Activated CD4-positive, alpha-beta T cell treated with anti-CD3 and anti-CD28 coated beads, Interleukin-2, amount 10 ng/mL, durations not matched to agents 7 days and 5 days (primary cell): ENCODE results near the gene RGS16. TPM values are rescaled to one million over a fixed set of nuclear protein-coding genes. Genes with fewer than 3 reads are reported as not detected.

Experiments
- CTCF ChIA-PET: fragments of 350-600 bp; sonication (Branson Sonifier 250); formaldehyde crosslinking; loops from one replicate; lab custom pipeline; 2021; ENCODE audit warnings: antibody characterized with exemption; lab: Charles Lee
- POLR2A ChIA-PET: fragments of 350-600 bp; sonication (Branson Sonifier 250); formaldehyde crosslinking; loops from one replicate; lab custom pipeline; 2021; ENCODE audit warnings: antibody characterized with exemption; lab: Charles Lee
- DNase-seq: peaks from one replicate; pipeline ENCODE4 v3.0.0-alpha.2; 2020
- H3K27ac Mint-ChIP-seq: one replicate; pipeline ENCODE4 v1.8.0; 2021; ENCODE audit warnings: mild to moderate bottlenecking, moderate library complexity, mixed read lengths
- H3K27me3 Mint-ChIP-seq: one replicate; pipeline ENCODE4 v1.8.0; 2021; ENCODE audit warnings: mixed read lengths
- H3K36me3 Mint-ChIP-seq: one replicate; pipeline ENCODE4 v1.8.0; 2021; ENCODE audit warnings: low read depth, mixed read lengths
- H3K4me1 Mint-ChIP-seq: one replicate; pipeline ENCODE4 v1.8.0; 2021; ENCODE audit warnings: mixed read lengths
- H3K4me3 Mint-ChIP-seq: one replicate; pipeline ENCODE4 v1.8.0; 2021; ENCODE audit warnings: mild to moderate bottlenecking, moderate library complexity, mixed read lengths
- H3K9me3 Mint-ChIP-seq: one replicate; pipeline ENCODE4 v1.8.0; 2021; ENCODE audit warnings: mixed read lengths
- total RNA-seq, 2 experiments: library from RNA; stranded (reverse); gene quantifications; one replicate each; pipeline ENCODE4 v1.2.3, GENCODE V29; 2021

The RGS16 gene
- total RNA-seq, 2 experiments from 2014 or later = 1.9 to 2.0 TPM

DNA sequence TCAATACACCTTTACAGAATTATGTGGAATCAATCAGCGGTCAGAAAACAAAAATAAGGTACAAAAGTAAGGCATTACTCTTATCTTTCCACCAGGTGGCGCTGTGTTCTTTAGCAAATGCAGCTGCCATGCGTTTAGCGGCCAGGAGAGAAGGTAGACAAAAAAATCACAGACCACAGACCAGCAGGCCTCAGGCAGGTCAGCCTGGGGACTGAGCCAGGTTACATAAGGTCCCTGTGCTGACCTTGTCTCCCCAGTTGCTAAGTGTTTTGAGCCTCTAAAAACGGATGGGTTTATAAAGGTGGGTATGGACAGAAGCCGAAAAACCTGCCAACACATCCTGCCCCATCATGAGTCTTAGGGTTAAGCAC, 2.8 kb downstream of the RGS16 start:
- no peaks in the 10 kb centered on the region for H3K9me3 Mint-ChIP-seq
- no peak overlapping the region for H3K27ac Mint-ChIP-seq
- no peak overlapping the region for H3K4me3 Mint-ChIP-seq
- H3K36me3 Mint-ChIP-seq = peaks cover 2% of the 10 kb centered on the region
- peaks cover 30% of the 10 kb centered on the region for H3K27me3 Mint-ChIP-seq
- DNase-seq = peak; percentile 82
- POLR2A ChIA-PET = interaction anchor here (0.7 kb wide), 1 partner anchor 181 kb away, joined by 3 read pairs; no protein-coding TSS in a partner anchor
- CTCF ChIA-PET = interaction anchor here (0.7 to 15.9 kb wide), 8 partner anchors 9 to 239 kb away, joined by 3 to 238 read pairs (median 6); partner anchors contain the start of gene RNASEL
- H3K4me1 Mint-ChIP-seq = peaks cover 6% of the 10 kb centered on the region

GRCh38 chr1:182600745-182601415, 3.3 kb downstream of the RGS16 start:
- no peaks in the 10 kb centered on the region for H3K9me3 Mint-ChIP-seq
- peaks cover 2% of the 10 kb centered on the region for H3K36me3 Mint-ChIP-seq
- ChIA-PET CTCF (interaction anchor here (0.6 to 15.9 kb wide), 12 partner anchors 8 to 452 kb away, joined by 3 to 238 read pairs (median 4); partner anchors contain the start of gene RNASEL), POLR2A (interaction anchor here (0.7 kb wide), 1 partner anchor 181 kb away, joined by 3 read pairs; no protein-coding TSS in a partner anchor)
- H3K4me1 Mint-ChIP-seq = peaks cover 6% of the 10 kb centered on the region
- no peak overlapping the region for H3K4me3 Mint-ChIP-seq
- no peak for DNase-seq
- H3K27ac Mint-ChIP-seq = no peak overlapping the region
- peaks cover 27% of the 10 kb centered on the region for H3K27me3 Mint-ChIP-seq

GRCh38 chr1:182600036-182600713, 4.0 kb downstream of the RGS16 start:
- H3K4me3 Mint-ChIP-seq = no peak overlapping the region
- H3K36me3 Mint-ChIP-seq = peaks cover 2% of the 10 kb centered on the region
- H3K27me3 Mint-ChIP-seq = peaks cover 20% of the 10 kb centered on the region
- no peaks in the 10 kb centered on the region for H3K9me3 Mint-ChIP-seq
- ChIA-PET CTCF (interaction anchor here (1.0 to 15.9 kb wide), 9 partner anchors 11 to 240 kb away, joined by 3 to 238 read pairs (median 4); partner anchors contain the start of gene RNASEL), POLR2A (no interaction called here)
- DNase-seq = no peak
- no peak overlapping the region for H3K27ac Mint-ChIP-seq
- H3K4me1 Mint-ChIP-seq = peaks cover 2% of the 10 kb centered on the region

DNA sequence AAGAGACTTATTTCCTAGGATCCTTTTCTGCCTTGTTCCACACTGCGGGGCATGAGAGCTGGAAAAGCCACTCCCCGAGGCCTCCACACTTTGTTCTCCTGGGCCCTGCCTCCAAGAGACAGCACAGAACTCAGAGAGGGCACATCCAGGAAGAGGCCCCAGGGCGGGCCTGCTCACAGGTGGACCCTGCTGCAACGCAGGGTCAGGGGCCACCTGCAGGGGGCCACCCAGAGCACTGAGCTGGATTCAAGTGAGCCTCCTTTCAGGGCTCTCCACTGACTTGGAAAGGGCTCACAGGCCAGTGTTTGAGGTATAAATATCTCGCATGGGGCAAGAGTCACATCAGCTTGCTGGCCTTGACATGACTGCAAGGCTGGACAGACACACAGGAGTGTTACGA, 4.8 kb downstream of the RGS16 start:
- H3K9me3 Mint-ChIP-seq = no peaks in the 10 kb centered on the region
- H3K4me3 Mint-ChIP-seq = no peak overlapping the region
- CTCF ChIA-PET = interaction anchor here (0.7 to 15.9 kb wide), 5 partner anchors 8 to 198 kb away, joined by 3 to 238 read pairs (median 4); partner anchors contain the start of gene RNASEL
- DNase-seq = peak; percentile 27
- H3K27ac Mint-ChIP-seq = no peak overlapping the region
- POLR2A ChIA-PET = interaction anchor here (1.4 kb wide), 1 partner anchor 11 kb away, joined by 3 read pairs; no protein-coding TSS in a partner anchor
- peaks cover 12% of the 10 kb centered on the region for H3K27me3 Mint-ChIP-seq
- H3K4me1 Mint-ChIP-seq = peaks cover 2% of the 10 kb centered on the region
- peaks cover 2% of the 10 kb centered on the region for H3K36me3 Mint-ChIP-seq

DNA sequence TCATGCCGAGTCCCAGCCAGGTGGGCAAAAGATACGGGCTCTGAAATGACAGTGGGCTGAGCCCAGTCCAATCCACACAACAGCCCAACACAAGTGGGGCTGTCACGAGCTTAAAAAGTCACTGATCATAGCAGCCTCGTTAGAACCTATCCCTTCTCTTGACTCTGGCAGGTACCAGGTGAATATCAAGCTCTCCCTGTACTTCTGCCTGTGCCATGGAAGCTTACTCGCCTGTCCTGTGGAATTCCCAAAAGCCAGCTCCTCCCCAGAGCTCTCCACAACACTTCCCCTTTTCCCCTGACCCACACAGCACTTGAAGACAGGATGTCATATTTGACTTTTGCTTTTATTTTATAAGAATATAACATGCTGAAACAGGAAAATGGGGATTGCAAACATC, 5.9 kb downstream of the RGS16 start:
- peaks cover 2% of the 10 kb centered on the region for H3K4me1 Mint-ChIP-seq
- no peaks in the 10 kb centered on the region for H3K9me3 Mint-ChIP-seq
- peaks cover 2% of the 10 kb centered on the region for H3K36me3 Mint-ChIP-seq
- DNase-seq = no peak
- peaks cover 15% of the 10 kb centered on the region for H3K27me3 Mint-ChIP-seq
- no peak overlapping the region for H3K27ac Mint-ChIP-seq
- CTCF ChIA-PET = interaction anchor here (0.7 to 15.9 kb wide), 11 partner anchors 9 to 699 kb away, joined by 3 to 238 read pairs (median 3); partner anchors contain the start of gene RNASEL
- POLR2A ChIA-PET = interaction anchor here (1.2 to 1.4 kb wide), 2 partner anchors 10 to 184 kb away, joined by 3 to 4 read pairs; no protein-coding TSS in a partner anchor
- H3K4me3 Mint-ChIP-seq = no peak overlapping the region

- Mint-ChIP-seq H3K36me3 (peaks cover 2% of the 10 kb centered on the region), H3K4me1 (peaks cover 2% of the 10 kb centered on the region), H3K4me3 (no peak overlapping the region), H3K9me3 (no peaks in the 10 kb centered on the region), H3K27ac (no peak overlapping the region), H3K27me3 (peaks cover 20% of the 10 kb centered on the region)
- POLR2A ChIA-PET = no interaction called here
- CTCF ChIA-PET = interaction anchor here (0.6 to 15.9 kb wide), 8 partner anchors 10 to 509 kb away, joined by 3 to 238 read pairs (median 4); no protein-coding TSS in a partner anchor
- DNase-seq = no peak
These were observed 7.3 kb downstream of the RGS16 start for GRCh38 chr1:182596934-182597333.

DNA sequence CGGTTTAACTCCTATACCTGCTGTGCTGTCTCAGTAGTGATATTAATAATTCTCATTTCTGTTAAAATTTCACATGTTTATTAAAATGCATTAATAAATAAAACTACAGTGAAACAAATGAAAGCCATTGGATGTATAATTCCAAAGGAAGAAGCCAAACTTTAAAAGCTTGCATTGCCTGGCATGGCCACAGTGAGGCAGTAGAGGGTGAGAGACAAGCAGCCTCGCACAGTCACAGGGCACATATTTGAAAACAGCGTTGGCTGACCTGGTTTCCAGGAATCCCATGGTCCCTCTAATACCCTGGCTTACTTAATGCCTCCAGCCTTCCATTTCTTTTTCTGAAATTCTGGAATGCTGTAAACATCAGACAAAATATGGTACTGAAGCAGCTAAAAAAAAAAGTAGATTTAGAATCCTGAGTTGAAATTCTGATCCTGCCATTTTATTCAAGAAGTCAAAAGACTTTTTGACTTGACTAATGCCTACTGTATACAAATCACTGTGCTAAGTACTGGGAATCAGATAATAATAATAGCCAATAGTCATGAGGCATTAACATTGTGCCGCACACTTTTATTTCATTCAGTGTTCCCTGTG, 8.4 kb downstream of the RGS16 start:
- CTCF ChIA-PET = interaction anchor here (0.8 to 15.9 kb wide), 17 partner anchors 9 to 527 kb away, joined by 3 to 238 read pairs (median 4); partner anchors contain the start of genes NPL and RGS16
- H3K4me3 Mint-ChIP-seq = no peak overlapping the region
- peaks cover 23% of the 10 kb centered on the region for H3K27me3 Mint-ChIP-seq
- POLR2A ChIA-PET = no interaction called here
- no peak overlapping the region for H3K27ac Mint-ChIP-seq
- peaks cover 2% of the 10 kb centered on the region for H3K4me1 Mint-ChIP-seq
- peak; percentile 70 for DNase-seq
- H3K36me3 Mint-ChIP-seq = peaks cover 2% of the 10 kb centered on the region
- no peaks in the 10 kb centered on the region for H3K9me3 Mint-ChIP-seq

GRCh38 chr1:182589931-182590330, 14.3 kb downstream of the RGS16 start:
- H3K27ac Mint-ChIP-seq = peak overlapping the region; percentile 68

GRCh38 chr1:182589520-182589919, 14.7 kb downstream of the RGS16 start:
- Mint-ChIP-seq H3K4me1 (peaks cover 26% of the 10 kb centered on the region), H3K4me3 (peak overlapping the region; percentile 91), H3K27ac (peak overlapping the region; percentile 99), H3K36me3 (peaks cover 14% of the 10 kb centered on the region), H3K27me3 (peaks cover 15% of the 10 kb centered on the region), H3K9me3 (no peaks in the 10 kb centered on the region)
- POLR2A ChIA-PET = interaction anchor here (0.5 kb wide), 1 partner anchor 211 kb away, joined by 5 read pairs; no protein-coding TSS in a partner anchor
- CTCF ChIA-PET = interaction anchor here (0.6 to 4.4 kb wide), 8 partner anchors 10 to 505 kb away, joined by 3 to 24 read pairs (median 4); no protein-coding TSS in a partner anchor
- no peak for DNase-seq

More at GRCh38 chr1:182589931-182590330, 14.3 kb downstream of the RGS16 start:
- peaks cover 14% of the 10 kb centered on the region for H3K36me3 Mint-ChIP-seq
- peaks cover 22% of the 10 kb centered on the region for H3K4me1 Mint-ChIP-seq
- ChIA-PET POLR2A (no interaction called here), CTCF (interaction anchor here (1.0 to 4.4 kb wide), 5 partner anchors 10 to 505 kb away, joined by 3 to 24 read pairs (median 4); no protein-coding TSS in a partner anchor)
- no peaks in the 10 kb centered on the region for H3K9me3 Mint-ChIP-seq
- peak overlapping the region; percentile 91 for H3K4me3 Mint-ChIP-seq
- H3K27me3 Mint-ChIP-seq = peaks cover 15% of the 10 kb centered on the region
- DNase-seq = no peak

DNA sequence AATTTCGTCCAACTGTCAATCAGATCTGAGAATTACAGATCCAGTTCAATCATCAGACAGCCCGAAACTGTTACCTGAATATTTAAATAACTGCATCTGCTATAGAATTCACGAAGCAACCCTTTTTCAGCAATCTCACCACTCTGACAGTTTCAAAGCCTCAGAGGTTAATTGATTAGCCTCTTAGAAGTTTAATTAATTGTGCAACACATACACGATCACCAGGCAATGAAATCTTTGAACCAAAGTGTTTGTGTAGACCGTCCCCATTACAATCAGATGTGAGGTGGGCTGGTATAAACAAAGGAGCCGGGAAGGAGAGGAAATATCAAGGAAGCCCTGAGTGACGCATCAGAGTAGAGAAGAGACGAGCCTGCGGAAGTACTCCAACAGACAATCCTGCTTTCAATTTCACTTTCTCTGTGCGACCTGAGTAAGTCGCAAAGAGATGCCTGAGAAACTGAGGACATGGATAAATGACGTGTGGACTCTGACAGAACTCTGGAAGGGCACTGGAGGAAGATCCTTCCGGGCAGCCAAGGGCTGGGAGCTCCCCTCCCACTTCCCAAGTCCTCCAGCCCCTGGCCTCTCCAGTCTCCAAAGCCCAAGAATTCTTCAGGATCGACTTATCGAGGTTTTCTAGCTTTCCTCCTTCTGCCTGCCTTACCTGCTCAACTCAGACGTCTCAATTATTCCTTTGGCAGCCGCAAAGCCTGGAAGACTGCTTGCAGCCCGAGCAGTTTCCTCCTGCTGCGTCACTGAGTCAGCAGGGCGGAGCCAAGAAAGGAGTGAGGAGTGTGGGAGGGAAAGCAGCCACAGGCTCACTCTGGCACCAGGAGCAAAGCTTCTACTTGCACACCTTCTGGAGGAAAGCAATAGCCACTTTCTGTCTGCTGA, 15.4 kb downstream of the RGS16 start, which contains the start of gene RNASEL:
TSS of gene RNASEL (minus strand) at position 757 of the 897 bp plus-strand sequence. CDS start 2,450 bp downstream, outside the sequence.
- H3K27me3 Mint-ChIP-seq = peaks cover 12% of the 10 kb centered on the region
- peaks cover 31% of the 10 kb centered on the region for H3K4me1 Mint-ChIP-seq
- H3K36me3 Mint-ChIP-seq = peaks cover 14% of the 10 kb centered on the region
- peak; percentile 62 for DNase-seq
- peak within 1 kb of the TSS; percentile 91 for H3K4me3 Mint-ChIP-seq
- H3K27ac Mint-ChIP-seq = peak within 1 kb of the TSS; percentile 99
- H3K9me3 Mint-ChIP-seq = no peaks in the 10 kb centered on the region
- ChIA-PET POLR2A (interaction anchor here (0.5 to 1.2 kb wide), 2 partner anchors 10 to 212 kb away, joined by 3 to 5 read pairs; no protein-coding TSS in a partner anchor), CTCF (interaction anchor here (0.6 to 4.4 kb wide), 12 partner anchors 11 to 504 kb away, joined by 3 to 24 read pairs (median 4); no protein-coding TSS in a partner anchor)
